ENCODE measurements around the gene ZWINT. TPM values are rescaled to one million over a fixed set of nuclear protein-coding genes. Genes with fewer than 3 reads are reported as not detected.

Gene ZWINT
- total RNA-seq, 1 donor from 2014 or later = 12.8 TPM

DNA sequence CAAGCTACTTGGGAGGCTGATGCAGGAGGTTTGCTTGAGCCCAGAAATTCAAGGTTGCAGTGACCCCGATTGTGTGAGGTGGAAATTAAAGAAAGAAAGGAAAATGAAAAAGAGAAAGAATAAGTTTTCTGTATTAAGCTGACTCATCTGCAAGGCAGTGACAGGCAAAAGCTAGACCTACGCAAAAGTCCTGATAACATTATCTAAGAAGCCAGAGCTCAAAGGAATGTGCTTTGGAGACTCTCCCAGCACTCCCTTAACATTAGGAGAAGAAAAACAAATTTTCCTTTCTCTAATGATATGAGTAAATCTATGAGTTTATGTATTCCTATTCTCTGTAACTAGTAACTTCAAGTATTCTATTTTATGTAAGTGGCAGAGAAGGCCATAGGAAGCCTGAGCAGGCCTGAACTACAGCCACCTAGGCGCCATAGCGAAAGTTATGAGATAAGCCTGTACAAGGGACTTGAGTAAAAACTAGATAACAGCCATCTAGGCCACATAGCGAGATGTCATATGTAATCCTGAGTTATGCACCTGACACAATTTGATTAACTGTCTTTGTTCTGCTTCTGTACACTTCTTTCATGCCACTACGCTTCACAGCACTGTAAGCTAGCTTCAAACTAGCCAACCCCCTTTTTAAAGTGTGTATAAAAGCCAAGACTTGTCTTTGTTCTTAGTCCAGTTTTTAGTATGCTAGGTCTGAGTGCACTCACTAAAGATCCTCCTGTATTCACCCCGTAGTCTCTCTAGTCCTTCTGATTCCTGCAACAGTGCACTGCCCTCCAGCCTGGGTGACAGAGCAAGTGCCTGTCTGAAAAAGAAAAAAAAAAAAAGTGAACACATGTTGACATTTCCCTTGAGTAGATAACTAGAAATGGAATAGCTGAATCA, 9.4 kb upstream of the ZWINT start:
- Mint-ChIP-seq H3K27me3 (ENCODE audit: low read depth, unreplicated experiment) (no peaks in the 10 kb centered on the region), H3K4me3 (ENCODE audit: unreplicated experiment) (no peak overlapping the region), H3K4me1 (ENCODE audit: low read depth, unreplicated experiment) (no peaks in the 10 kb centered on the region), H3K27ac (ENCODE audit: unreplicated experiment) (no peak overlapping the region), H3K9me3 (ENCODE audit: unreplicated experiment) (peaks cover 12% of the 10 kb centered on the region), H3K36me3 (ENCODE audit: low read depth, unreplicated experiment) (peaks cover 3% of the 10 kb centered on the region)
- H3K4me1 ChIP-seq (ENCODE audit: insufficient read depth, low read length) = no peaks in the 10 kb centered on the region
- H3K36me3 ChIP-seq (ENCODE audit: insufficient read depth, low read length) = no peaks in the 10 kb centered on the region
- TF ChIP-seq EZH2 (IDR thresholded peaks at IDR 0.05; ENCODE audit: insufficient read depth, low read length) = no peak
- TF ChIP-seq, protein P1, sequence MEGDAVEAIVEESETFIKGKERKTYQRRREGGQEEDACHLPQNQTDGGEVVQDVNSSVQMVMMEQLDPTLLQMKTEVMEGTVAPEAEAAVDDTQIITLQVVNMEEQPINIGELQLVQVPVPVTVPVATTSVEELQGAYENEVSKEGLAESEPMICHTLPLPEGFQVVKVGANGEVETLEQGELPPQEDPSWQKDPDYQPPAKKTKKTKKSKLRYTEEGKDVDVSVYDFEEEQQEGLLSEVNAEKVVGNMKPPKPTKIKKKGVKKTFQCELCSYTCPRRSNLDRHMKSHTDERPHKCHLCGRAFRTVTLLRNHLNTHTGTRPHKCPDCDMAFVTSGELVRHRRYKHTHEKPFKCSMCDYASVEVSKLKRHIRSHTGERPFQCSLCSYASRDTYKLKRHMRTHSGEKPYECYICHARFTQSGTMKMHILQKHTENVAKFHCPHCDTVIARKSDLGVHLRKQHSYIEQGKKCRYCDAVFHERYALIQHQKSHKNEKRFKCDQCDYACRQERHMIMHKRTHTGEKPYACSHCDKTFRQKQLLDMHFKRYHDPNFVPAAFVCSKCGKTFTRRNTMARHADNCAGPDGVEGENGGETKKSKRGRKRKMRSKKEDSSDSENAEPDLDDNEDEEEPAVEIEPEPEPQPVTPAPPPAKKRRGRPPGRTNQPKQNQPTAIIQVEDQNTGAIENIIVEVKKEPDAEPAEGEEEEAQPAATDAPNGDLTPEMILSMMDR (IDR thresholded peaks at IDR 0.05; ENCODE audit: insufficient read depth, low read depth, low read length) = no peak
- no peak overlapping the region for H3K9ac ChIP-seq (ENCODE audit: low read length)
- H4K20me1 ChIP-seq (ENCODE audit: insufficient read depth, low read length) = no peaks in the 10 kb centered on the region
- no peak overlapping the region for H3K27ac ChIP-seq (ENCODE audit: low read depth, low read length)
- H3K4me2 ChIP-seq (ENCODE audit: low read length) = no peak overlapping the region
- peak; percentile 1 for DNase-seq (ENCODE audit: low read depth)
- FAIRE-seq = no peak
- no peak overlapping the region for H2AFZ ChIP-seq (ENCODE audit: low read depth, low read length)
- peaks cover 8% of the 10 kb centered on the region for H3K9me3 ChIP-seq (ENCODE audit: insufficient read depth, low read depth, low read length)
- no peaks in the 10 kb centered on the region for H3K27me3 ChIP-seq (ENCODE audit: insufficient read depth, low read length)
- no peak overlapping the region for H3K4me3 ChIP-seq (ENCODE audit: insufficient read depth, low read depth, low read length)
- H3K79me2 ChIP-seq (ENCODE audit: insufficient read depth, low read length) = no peaks in the 10 kb centered on the region

DNA sequence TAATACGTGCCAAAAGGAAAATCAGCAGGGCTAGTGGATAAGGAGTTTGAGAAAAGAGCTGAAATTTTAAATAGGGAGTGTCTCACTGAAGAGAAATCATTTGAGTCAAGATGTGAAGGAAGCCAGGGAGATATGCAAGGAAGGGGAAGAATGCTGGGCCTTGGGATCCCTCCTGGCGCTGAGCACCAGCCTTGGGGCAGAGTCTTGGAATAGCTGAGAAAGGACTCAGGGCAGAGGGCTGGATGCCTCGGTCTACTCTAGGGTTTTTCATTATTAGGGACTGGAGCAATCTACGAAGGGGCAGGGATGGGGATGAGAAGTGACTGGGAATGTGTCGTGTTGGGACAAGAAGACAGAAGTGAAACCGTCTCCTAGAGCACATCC, 484 bp downstream of the ZWINT start:
- Histone ChIP-seq H3K36me3 (ENCODE audit: insufficient read depth, low read length) (peaks cover 12% of the 10 kb centered on the region), H3K9me3 (ENCODE audit: insufficient read depth, low read depth, low read length) (no peaks in the 10 kb centered on the region), H3K27ac (ENCODE audit: low read depth, low read length) (peak overlapping the region; percentile 75), H3K79me2 (ENCODE audit: insufficient read depth, low read length) (peaks cover 20% of the 10 kb centered on the region), H3K4me3 (ENCODE audit: insufficient read depth, low read depth, low read length) (peak overlapping the region; percentile 89), H3K4me2 (ENCODE audit: low read length) (peak overlapping the region; percentile 87), H3K4me1 (ENCODE audit: insufficient read depth, low read length) (peaks cover 14% of the 10 kb centered on the region), H4K20me1 (ENCODE audit: insufficient read depth, low read length) (no peaks in the 10 kb centered on the region), H3K27me3 (ENCODE audit: insufficient read depth, low read length) (no peaks in the 10 kb centered on the region), H2AFZ (ENCODE audit: low read depth, low read length) (peak overlapping the region; percentile 99), H3K9ac (ENCODE audit: low read length) (peak overlapping the region; percentile 91)
- no peak for FAIRE-seq
- Mint-ChIP-seq H3K4me3 (ENCODE audit: unreplicated experiment) (peak overlapping the region; percentile 96), H3K9me3 (ENCODE audit: unreplicated experiment) (no peaks in the 10 kb centered on the region), H3K27ac (ENCODE audit: unreplicated experiment) (peak overlapping the region; percentile 34), H3K36me3 (ENCODE audit: low read depth, unreplicated experiment) (peaks cover 3% of the 10 kb centered on the region), H3K4me1 (ENCODE audit: low read depth, unreplicated experiment) (peaks cover 5% of the 10 kb centered on the region), H3K27me3 (ENCODE audit: low read depth, unreplicated experiment) (no peaks in the 10 kb centered on the region)
- TF ChIP-seq EZH2 (IDR thresholded peaks at IDR 0.05; ENCODE audit: insufficient read depth, low read length) = no peak
- TF ChIP-seq, protein P1 (IDR thresholded peaks at IDR 0.05; ENCODE audit: insufficient read depth, low read depth, low read length) = no peak
- no peak for DNase-seq (ENCODE audit: low read depth)

DNA sequence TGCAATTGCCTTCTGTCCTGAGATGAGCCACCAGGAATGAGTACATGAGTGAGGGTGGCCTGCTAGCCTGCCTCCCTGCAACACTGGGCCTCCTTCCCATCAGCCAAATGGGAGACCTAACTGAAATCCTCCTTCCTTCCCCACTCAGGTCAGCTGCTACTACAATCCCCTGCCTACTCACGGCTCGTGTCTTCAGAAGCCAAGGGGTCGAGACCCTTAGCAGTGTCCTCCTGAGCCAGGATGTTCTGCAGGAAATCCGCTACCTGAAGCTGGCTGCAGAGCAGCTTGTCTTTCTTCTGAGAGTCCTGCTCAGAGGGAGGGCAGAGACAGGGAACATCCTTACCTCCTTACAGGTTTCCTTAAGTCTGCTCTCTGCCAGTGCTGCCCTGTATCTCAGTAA, 1.2 kb downstream of the ZWINT start:
- Histone ChIP-seq H4K20me1 (ENCODE audit: insufficient read depth, low read length) (no peaks in the 10 kb centered on the region), H3K4me3 (ENCODE audit: insufficient read depth, low read depth, low read length) (peak overlapping the region; percentile 89), H3K9ac (ENCODE audit: low read length) (no peak overlapping the region), H3K4me1 (ENCODE audit: insufficient read depth, low read length) (peaks cover 14% of the 10 kb centered on the region), H2AFZ (ENCODE audit: low read depth, low read length) (no peak overlapping the region), H3K36me3 (ENCODE audit: insufficient read depth, low read length) (peaks cover 12% of the 10 kb centered on the region), H3K27me3 (ENCODE audit: insufficient read depth, low read length) (no peaks in the 10 kb centered on the region), H3K79me2 (ENCODE audit: insufficient read depth, low read length) (peaks cover 20% of the 10 kb centered on the region), H3K4me2 (ENCODE audit: low read length) (peak overlapping the region; percentile 87), H3K27ac (ENCODE audit: low read depth, low read length) (no peak overlapping the region), H3K9me3 (ENCODE audit: insufficient read depth, low read depth, low read length) (no peaks in the 10 kb centered on the region)
- DNase-seq (ENCODE audit: low read depth) (no peak), FAIRE-seq (no peak)
- H3K9me3 Mint-ChIP-seq (ENCODE audit: unreplicated experiment) = no peaks in the 10 kb centered on the region
- H3K27me3 Mint-ChIP-seq (ENCODE audit: low read depth, unreplicated experiment) = no peaks in the 10 kb centered on the region
- H3K27ac Mint-ChIP-seq (ENCODE audit: unreplicated experiment) = no peak overlapping the region
- no peak overlapping the region for H3K4me3 Mint-ChIP-seq (ENCODE audit: unreplicated experiment)
- no peak for TF ChIP-seq EZH2 (IDR thresholded peaks at IDR 0.05; ENCODE audit: insufficient read depth, low read length)
- TF ChIP-seq, protein P1 (IDR thresholded peaks at IDR 0.05; ENCODE audit: insufficient read depth, low read depth, low read length) = no peak
- peaks cover 5% of the 10 kb centered on the region for H3K4me1 Mint-ChIP-seq (ENCODE audit: low read depth, unreplicated experiment)
- H3K36me3 Mint-ChIP-seq (ENCODE audit: low read depth, unreplicated experiment) = peaks cover 3% of the 10 kb centered on the region

All from astrocyte (in vitro differentiated cells and primary cell).